GM18505 (cell line): ENCODE data around the gene C19orf12.
"Not testable (repeated sequence)": the region's sequence is repeated elsewhere in the genome, so short reads cannot be mapped to it uniquely, and the experiment has no call there.

ENCODE experiments used
- ATAC-seq: cut with Tn5 transposase; IDR thresholded peaks from one replicate; pipeline ENCODE4 v1.9.1; 2021; ENCODE audit not compliant: unreplicated experiment
- POLR2A ChIP-seq: IDR thresholded peaks from 4 replicates; pipeline ENCODE4 v1.6.1; 2011; ENCODE audit warnings: borderline replicate concordance; ENCODE audit not compliant: insufficient read depth, insufficient read length; ENCODE audit errors: extremely low read depth

The C19orf12 gene

GRCh38 chr19:29712744-29713516 is 2.1 kb downstream of the C19orf12 start:
- TF ChIP-seq POLR2A, result no peak
- no peak for ATAC-seq

GRCh38 chr19:29711584-29712132 is 3.4 kb downstream of the C19orf12 start:
- ATAC-seq, result no peak
- no peak for TF ChIP-seq POLR2A

GRCh38 chr19:29709440-29709798 is 5.6 kb downstream of the C19orf12 start:
- not testable (repeated sequence) for ATAC-seq

DNA sequence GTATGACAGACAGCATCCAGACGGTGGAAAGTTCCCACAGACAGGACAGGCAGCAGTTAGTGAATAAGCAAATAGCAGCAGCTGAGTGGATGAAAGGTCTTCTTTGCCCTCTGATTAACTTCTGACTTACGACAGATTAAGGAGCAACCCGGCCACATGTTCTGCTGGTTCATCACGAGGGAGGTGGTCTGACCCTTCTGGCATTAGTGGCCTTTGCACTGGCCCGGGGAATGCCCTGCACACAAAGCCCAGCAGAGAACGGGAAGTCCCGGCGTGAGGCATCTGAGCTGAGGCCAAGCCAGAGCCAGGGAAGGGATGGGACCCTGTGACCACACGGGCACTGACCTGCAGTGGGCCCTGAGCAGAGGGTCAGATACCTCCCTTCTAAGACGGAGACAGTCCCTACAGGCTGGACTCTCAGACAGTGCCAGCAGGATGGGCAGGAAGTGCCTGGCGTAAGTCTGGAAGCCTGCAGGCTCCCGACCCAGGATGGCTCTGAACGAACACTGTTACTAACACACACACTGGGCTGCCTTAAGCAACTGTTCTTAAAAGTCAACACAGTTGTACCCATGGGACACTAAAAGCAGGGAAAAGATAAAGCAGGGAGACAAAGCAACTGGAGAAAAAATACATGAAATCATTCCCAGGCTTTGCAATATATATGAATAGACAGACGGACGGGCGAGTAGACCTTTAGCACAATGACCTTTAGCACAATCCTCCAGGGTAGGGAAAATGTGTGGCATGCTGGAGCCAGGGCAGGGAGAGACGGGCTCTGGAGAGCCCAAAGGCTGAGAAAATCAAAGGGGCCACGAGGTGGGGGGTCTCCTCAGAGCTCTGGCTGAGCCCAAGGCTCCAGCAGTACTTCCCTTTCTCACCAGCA is 6.3 kb downstream of the C19orf12 start:
- ATAC-seq, result no peak
- TF ChIP-seq POLR2A, result no peak

DNA sequence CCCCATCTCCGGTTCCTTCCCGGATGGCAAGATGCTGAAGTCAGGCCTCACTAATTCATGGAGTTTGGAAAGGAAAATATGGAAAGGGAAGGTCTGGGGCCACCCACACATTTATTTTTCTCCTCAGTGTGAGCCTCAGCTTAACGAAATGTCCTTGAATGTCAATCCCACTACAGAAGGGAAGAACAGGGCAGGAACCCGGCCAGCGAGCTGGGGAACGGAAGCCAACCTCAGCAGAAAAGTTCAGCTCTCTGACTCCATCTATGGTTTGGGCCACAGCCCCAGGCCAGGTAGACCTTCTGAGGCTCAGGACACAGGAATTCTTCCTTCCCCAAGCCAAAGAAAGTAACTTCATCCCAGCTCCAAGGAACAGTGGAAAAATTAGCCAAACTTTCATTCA is 8.4 kb downstream of the C19orf12 start:
- no peak for ATAC-seq
- no peak for TF ChIP-seq POLR2A

DNA sequence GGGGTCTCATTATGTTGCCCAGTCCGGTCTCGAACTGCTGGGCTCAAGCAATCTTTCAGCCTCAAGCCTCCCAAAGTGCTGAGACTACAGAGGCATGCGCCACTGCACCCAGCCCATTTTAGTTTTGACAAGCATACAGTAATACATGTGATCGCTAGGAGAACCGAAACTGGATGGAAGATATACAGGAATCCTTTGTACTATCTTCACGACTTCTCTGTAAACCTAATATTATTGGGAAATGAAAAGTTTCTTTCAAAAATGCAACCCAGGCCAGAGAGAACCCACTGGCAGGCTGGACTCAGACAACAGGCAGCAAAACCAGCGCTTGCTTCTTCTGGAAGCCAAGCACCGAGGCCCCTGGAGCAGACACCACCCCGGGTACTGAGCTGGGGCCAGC is 9.4 kb downstream of the C19orf12 start:
- no peak for TF ChIP-seq POLR2A
- no peak for ATAC-seq

DNA sequence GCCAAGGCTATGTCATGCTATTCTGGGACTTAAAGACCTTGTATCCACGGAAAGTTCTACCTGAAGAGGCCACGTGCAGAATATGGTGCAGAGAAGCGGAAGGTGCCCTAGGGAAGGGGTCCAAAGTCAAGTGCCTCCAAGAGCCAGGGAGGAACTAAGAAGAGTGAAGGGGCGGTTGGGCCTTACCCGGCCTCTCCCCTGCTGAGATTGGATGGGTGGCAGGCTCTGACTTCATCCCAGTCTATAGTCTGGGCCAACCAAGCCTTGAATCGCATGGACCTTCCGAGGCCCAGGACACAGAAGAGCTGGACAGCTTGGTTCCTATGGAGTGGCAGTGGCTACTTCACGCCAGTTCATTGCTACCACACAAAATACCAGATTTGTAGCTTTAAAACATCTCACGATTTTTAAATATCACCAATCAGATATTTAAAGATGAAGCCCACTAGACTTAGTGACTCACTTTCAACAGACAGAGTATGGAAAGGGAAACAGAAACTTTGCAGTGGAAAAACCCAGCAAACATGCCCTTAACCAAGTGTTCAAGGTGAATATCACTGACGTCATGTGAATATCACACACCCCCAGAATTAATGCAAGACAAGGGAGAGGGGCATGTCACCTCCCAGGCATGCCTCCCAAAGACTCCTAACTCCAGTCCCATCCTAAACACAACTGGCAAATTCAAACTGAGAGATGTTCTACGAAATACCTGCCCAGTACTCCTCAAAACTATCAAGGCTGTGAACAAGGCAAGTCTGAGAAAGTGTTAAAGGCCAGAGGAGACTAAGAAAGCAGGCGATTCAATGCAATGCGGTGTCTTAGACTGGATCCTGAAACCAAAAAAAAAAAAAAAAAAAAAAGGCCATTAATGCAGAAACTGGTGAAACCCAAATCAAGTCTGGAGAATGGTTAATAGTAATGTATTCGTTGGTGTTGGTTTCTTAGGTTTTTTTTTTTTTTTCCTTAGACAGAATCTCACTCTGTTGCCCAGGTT is 10.2 kb downstream of the C19orf12 start:
- TF ChIP-seq POLR2A, result no peak
- no peak for ATAC-seq

DNA sequence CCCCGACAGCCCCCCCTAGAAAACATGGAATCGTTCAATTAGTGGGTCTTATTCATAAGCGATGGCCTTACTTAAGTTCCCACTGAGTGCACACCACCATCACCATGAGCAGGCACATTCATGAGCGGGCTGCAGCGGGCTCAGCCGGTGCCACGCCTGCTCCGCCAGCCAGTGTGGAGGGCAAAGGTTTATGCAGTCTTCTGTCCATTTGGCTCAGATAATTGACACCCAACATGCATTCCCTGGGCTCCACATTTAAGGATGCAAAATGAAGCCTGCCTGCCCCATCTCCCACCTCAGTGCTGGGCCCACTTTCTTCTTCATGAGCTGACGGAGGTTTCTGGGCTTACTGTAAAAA is 12.1 kb downstream of the C19orf12 start:
- no peak for TF ChIP-seq POLR2A
- no peak for ATAC-seq

DNA sequence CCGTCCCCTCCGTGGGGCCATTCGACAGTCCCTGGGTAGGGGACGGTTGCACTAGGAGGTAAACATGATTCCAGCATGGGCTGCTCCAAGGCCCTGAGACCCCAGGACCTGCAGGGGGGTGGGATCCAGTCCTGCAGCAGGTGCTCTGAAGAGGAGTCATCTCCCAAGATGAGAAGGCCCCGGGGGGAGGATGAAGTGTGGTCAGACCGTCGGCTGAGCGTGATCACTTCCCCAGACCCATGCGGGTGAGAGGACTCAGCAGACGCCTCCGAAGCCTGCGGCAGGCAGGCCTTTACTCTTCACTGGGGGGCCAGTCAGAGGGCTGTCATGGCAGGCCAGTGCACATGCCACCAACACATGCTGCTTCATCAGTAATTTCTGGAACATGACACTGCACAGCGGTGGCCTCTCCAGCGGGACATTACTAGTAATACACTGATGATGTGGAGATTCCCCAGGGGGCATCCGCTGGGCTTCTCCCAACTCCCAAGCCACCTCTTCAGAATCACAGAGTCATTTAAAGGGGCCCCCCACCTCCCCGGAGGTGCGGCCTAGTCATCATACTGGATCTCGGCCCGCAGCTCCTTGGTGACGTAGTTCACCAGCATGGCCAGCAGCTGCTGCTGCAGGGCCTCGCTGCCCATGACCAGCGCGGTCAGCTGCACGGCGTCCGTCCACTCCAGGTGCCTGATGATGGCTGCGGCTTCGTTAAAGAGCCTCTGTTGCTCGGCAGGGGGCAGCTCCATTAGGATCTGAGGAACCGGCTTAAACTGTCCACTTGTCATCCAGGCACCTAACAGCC is 12.7 kb downstream of the C19orf12 start:
- TF ChIP-seq POLR2A, result no peak
- ATAC-seq, result no peak

- ATAC-seq, result no peak
- TF ChIP-seq POLR2A, result no peak
These were observed 14.6 kb downstream of the C19orf12 start for GRCh38 chr19:29700498-29700897.

DNA sequence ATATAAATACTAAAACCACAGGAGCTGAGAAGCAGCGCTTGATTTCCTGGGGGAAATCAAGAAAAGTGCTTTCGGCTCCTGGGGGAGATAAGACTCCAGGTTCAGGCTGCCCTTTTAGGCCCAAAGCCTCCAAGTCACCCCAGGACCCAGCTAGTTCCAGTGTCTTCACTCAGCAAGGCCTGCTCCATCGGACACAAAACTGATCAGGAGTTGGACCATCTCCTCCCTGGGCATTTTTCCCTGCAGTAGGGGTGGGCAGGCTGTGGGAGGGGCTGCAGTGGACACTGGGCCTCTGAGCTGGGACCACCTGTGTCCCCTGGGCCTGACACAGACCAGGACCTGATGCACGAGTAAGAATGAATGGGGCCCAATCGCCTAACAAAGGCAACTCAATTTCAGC is 15.2 kb downstream of the C19orf12 start:
- TF ChIP-seq POLR2A, result no peak
- ATAC-seq, result no peak
